Inflammatory macrophage treated with lipopolysaccharide for 1 hour (primary cell): Measurements from ENCODE around the gene SIRT6.
"Not testable (repeated sequence)": the region's sequence is repeated elsewhere in the genome, so short reads cannot be mapped to it uniquely, and the experiment has no call there.

Experiments used
- DNase-seq, 2 donors: peaks; one replicate each; pipeline ENCODE4 v3.0.0-alpha.2; 2020 to 2022

The SIRT6 gene

DNA sequence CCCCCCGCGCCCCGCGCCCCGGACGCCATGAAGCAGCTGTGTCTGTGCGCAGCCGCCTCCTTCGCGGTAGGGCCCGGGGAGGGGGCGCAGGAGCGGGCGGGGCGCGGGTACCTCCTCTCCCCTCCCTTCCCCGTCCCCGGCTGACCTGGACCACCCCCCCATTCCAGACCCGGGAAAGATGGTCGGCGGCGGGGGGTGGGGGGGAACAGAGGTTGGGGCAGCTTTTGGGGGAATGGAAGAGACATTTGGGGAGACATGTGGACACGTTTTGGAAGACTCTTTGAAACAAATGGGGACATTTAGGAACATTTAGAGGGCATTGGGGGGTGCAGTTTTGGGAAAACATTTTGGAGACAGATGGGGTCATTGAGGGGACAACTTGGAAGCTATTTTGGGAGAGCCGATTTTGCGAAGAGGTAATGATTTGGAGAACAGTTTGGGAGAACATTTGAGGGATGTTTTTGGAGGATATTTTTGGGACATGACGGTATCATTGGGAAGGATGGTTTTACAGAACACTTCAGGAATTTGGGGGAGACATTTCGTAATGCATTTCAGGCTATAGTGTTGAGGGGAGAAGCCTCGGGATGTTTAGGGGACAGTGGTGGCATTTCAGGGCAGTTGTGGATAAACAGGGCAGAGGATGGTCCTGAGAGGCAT lies 16.2 kb upstream of the SIRT6 start:
- DNase-seq: no peak

DNA sequence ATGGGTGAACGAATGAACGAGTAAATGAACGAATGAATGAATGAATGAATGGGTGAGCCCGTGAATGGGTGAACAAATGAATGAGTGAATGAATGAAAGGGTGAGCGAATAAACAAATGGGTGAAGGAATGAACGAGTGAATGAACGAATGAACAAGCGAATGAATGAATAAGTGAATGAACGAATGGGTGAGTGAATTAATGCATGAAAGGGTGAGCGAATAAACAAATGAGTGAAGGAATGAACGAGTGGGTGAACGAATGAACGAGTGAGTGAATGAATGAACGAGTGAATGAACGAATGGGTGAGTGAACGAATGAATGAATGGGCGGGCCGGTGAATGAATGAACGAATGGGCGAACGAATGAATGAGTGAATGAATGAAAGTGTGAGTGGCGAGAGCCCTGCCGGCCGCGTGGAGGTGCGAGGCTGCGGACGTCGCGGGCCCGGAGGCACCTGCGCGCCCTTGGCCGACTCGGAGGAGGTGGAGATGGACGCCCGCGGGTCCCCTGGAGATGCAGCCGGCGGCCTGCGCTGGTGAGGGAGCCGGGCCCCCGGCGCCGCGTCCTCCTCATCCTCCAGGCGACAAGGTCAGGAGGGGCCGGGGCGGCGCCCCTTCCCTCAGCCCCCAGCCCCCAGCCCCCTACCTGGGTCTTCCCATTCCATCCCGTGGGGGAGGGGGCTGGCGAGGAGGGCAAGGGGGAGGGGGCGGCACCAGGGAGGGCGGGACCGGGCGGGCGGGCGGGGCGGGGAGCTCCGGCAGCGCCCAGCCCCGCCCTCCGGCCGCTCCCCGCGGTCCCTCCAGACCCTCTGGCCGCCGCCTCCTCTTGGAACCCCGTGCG lies 15.5 kb upstream of the SIRT6 start:
- no peak for DNase-seq

DNA sequence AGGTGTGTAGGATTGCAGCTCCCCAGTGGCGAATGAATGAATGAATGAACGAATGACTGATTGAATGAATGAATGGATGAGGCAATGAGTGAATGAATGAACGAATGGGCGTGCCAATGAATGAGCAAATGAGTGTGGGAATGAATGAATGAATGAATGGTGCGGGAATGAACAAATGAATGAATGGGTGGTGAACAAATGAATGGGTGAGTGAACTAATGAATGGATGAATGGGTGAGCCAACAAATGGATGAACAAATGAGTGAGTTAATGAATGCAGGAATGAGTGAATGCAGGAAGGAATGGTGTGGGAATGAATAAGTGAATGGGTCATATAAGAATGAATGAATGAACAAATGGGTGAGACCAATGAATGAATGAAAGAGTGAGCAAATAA lies 14.9 kb upstream of the SIRT6 start:
- no peak for DNase-seq

DNA sequence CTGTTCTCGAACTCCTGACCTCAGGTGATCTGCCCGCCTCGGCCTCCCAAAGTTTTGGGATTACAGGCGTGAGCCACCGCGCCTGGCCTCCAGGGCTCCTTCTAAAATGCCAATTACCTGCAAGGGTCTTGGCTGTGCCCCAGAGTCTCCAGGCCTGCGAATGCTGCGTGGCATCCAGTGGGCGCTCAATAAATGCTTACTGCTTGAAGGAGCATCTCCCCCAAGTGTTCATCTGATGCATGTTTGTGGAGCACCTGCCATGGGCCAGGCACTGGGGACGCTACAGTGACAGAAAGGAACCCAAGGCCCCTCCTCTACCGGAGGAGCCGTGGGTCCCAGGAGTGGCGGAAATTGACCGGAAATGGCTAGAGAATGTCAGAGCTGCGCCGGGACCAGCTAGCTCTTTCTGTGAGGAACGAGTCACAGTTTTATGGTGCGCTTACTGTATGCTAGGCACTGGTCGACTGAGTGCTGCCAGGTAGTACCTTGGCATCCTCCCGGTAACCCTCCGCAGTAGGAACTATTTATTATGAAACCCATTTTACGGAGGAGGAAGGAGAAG lies 14.3 kb upstream of the SIRT6 start:
- no peak for DNase-seq

DNA sequence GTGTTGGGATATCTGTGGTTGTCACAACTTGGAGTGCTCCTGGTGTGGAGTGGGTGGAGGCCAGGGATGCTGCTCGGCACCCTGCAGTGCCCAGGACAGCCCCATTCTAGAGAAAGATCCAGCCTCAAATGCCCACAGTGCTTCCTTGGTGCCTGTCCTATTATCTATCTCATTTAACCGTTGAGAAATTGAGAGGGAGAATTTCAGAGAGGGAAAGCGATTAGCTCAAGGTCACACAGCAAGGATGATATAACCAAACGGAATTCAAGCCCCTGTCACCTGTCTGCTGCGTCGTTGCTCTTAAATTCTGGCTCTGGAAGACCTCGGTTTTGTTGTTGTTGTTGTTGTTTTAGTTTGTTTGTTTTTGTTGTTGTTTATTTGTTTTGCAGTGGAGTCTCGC lies 13.6 kb upstream of the SIRT6 start:
- no peak for DNase-seq

DNA sequence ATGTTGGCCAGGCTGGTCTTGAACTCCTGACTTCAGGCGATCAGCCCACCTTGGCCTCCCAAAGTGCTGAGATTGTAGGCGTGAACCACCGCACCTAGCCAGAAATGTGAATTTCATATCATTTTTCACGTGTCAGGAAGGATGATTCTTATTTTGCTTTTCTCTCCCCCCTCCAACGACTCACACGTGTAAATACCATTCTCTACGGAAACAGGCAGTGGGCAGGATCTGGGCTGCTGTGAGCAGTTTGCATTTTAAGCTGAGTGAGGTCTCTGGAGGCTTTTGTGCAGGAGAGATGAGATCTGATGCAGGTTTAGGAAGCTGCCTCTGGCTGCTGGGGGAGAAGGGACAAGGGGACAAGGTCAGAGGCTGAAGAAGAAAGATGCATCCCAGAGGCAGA lies 12.0 kb upstream of the SIRT6 start:
- DNase-seq: no peak

DNA sequence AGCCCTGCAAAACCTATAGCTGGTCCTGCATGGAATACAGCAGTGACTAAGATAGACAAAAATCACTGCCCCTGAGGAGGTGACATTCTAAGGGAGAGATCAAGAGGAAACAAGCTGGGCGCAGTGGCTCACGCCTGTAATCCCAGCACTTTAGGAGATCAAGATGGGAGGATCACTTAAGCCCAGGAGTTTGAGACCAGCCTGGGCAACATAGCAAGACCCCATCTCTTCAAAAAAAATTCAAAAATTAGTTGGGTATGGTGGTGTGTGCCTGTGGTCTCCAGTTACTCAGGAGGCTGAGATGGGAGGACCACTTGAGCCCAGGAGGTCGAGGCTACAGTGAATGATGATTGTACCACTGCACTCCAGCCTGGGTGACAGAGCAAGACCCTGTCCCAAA lies 10.2 kb upstream of the SIRT6 start:
- not testable (repeated sequence) for DNase-seq

DNA sequence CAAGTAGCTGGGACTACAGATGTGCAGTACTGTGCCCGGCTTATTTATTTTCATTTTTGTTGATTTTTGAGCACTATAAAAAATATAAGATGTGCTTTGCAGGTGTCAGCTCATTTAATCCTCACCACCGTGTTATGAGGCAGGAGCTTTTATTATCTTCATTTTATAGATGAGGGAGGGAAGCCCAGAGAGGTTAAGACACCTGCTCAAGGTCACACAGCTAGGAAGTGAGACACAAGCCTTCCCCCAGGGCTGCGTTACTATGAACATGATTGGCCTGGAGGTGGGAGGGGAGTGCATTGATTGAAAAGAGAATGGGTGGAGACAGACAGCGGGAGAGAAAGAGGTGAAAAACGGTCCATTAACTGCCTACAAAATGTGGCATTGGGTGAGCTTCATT lies 7.3 kb upstream of the SIRT6 start:
- DNase-seq: no peak

DNA sequence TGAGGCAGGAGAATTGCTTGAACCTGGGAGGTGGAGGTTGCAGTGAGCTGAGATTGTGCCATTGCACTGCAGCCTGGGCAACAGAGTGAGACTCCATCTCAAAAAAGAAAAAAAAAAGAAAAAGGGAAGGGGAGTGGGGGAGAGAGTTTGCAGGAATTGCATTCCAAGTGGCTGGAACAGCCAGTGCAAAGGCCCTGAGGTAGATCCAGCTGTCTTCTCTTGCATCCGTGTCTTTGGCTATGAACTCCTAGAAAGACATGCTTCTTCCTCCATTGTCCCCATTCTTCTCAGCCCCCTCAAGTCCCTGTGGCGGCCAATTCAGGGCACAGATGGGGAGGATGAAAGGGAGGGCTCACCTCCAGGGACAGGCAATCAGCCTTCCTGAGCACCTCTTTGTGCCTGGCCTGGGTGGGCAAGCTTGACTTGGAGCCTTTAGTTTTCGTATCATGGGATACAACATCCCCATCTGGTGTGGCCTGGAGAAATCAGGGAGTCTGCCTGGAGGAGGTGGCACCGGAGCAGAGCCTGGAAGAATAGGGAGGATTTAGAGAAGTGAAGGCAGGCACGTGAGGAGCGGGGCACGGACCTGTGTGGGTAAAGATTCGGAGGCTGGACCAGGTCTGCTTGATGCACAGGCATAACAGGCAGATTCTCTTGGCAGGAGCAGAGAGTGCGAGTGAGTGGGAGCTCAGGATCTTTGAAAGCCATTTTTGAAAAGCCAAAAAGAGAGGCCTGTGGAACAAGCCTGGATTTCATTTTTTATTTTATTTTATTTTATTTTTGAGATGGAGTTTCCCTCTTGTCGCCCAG lies 5.2 kb upstream of the SIRT6 start:
- DNase-seq: no peak

DNA sequence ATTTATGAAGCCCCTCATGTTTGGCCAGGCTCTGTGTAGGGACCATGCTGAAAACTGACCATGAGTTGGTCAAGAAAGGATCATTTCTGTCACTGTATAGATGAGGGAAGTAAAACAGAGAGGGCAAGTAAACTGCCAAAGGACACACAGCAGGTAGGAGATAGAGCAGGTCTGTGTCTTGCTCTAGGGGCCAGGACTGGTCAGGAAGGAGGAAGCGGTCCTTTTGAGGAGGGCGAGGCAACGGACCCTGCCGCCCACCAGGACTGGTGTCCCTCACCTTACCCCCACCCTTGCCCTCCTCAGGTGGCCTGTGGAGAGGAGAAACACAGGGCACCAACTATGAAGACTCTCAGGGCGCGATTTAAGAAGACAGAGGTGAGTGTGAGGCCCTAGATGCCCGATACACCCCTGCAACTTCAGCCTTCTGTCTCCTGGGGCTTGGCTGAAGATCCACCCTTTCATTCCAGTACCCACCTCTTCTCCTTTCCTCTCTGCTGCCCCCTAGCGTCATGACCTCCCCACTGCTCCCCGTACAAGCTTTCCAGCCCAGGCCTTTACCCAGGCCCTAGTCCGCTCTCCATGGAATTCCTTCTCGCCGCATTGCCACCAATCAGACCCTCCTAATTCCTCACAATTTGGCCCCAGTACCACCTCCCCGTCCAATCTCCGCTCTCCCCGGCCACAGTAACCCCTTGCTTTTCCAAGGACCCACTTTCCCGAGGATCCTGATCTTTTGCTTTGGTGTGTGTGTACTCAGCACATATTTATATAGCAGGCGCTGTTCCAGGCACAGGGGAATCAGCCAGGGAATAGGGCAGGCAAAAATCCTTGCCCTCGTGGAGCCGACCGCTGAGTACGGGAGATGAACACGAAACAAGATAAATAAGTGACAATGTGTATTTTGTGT lies 4.0 kb upstream of the SIRT6 start:
- DNase-seq: peak; percentile 47 to 96

DNA sequence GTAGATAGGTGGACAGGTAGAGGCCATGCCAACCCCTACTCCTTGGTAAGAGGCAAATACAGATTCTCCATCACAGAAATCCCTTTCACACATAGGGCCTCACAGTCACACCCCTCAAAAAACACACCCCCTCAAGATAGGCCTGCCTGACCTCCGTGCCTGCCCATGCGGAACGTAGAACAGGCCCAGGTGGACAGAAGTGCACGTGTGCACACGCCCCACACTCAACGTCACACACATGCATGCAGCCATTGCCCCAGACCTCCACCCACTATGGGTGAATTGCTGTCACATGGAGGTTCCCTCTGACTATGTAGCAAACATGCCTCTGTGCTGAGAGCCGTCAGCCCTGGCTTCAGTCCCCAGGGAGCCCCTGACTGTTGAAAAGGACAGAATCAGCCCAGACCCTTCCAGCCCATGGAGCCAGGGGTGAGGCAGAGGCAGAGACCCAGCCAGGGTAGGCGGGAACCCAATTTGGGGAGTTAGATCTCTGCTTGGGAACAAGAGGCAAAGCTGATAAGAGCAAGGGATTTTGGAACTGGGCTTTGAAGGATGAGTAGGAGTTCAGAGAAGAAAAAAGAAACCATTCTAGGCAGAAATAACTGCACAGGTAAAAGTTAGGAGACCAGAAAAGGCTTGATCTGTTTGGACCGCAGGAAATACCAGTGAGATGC lies 3.2 kb upstream of the SIRT6 start:
- no peak for DNase-seq

DNA sequence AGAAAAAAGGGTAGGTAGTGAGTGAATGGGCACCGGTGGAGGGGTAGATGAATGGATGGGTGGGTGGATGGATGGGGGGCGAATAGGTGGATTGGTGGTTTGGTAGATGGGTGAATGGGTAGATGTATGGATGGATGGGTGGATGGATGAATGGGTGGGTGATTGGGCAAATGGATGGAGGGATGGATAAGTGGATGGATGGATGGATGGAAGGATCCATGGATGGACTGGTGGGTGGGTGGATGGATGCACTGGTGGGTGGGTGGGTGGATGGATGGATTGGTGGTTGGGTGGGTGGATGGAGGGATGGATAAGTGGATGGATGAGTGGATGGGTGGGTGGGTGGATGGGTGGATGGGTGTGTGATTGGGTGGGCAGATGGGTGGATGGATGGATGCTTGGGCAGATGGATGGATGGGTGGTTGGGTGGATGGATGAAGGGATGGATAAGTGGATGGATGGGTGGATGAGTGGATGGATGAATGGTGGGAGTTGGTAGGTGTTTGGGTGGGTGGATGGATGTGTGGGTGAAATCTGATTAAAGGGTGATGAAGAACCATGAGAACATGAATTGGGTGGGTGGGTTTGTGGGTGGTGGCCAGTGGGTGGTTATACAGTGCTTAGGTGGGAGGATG lies 2.5 kb upstream of the SIRT6 start:
- no peak for DNase-seq

DNA sequence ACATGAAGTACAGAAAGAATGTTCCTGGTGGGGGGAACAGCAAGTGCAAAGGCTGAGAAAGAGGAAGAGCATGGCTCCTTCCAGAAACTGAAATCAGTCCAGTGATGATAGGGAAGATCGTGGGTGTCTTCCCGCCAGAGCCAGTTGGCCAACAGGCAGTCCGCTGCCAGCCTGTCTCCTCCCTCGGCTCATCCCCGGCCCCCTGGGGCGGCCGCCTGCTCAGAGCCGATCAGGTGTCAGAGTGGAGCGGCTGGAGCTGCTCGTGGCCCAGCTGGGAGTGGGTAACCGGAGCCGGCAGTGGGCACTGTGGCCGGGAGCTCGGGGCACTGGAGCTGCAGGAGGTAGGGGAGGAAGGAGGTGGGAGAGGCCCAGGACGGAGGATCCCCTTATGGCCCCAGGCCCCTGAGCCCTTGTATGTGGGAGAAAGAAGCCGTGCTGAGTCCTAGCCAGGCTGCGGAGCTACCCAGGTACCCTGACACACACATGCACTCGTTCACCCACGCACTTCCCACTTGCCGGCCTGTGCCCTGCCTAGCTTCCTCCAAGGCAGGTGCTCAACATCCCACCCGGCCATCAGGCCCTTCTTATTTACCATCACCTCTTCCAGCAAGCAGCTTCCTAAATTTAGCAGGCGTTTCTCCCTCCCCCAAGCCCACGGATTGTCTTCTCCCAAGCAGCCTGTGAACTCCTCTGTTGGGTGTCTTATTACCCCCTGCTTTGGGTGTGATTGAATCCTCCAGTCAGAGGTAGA lies 1.8 kb upstream of the SIRT6 start:
- DNase-seq: peak; percentile 70 to 77

DNA sequence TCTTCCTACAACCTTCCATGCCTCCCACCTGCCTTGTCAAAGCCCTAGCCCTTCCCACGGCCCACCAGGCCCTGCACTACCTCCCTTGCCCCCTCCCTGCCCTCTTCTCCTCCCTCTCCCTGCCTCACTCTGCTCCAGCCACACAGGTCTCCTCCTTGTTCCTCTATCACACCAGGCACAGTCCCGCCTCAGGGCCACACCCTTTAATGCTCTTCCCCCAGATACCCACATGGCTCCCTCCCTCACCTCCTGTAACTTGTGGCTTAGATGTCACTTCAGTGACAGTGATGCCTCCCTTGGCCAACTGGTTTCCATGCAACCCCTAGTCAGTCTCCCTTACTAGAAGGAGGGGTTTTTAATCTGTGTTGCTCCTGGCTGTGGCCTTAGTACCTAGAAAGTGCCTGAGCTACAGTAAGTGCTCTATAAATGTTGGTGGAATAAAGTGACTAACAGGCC lies 1.3 kb downstream of the SIRT6 start:
- no peak for DNase-seq

DNA sequence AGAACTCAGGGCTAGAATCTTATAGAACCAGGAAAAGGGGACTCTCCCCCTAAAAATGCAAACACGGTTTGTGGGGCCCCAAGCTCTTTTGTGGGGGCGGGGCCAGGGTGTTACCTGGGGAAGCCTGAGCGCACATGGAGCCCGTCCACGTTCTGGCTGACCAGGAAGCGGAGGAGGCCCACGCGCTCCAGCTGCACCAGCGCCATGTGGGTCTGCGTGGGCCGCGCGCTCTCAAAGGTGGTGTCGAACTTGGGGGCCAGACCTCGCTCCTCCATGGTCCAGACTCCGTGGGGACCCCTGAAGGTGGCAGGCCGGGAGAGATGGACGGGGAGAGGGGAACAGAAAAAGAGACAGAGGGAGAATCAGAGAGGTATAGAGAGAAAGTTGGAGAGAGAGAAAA lies 3.4 kb downstream of the SIRT6 start:
- DNase-seq: no peak

DNA sequence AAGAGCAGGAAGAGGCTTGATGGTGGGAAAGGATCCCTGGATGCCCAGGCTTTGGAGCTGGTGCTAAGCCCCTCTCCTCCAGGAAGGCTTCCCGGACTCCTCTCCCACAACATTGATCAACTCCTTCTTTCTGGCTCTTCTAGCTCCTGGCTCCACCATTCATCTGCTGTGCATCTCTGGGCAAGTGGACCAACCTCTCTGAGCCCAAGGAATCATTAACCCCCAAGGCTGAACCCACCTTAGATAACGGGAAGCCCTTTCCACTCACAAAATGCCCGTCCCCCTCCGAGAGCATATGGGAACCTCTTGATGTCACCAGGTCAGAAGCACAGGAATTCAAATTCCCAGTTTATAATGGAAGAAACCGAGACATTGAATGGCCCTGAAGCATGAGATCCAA lies 5.2 kb downstream of the SIRT6 start:
- no peak for DNase-seq

DNA sequence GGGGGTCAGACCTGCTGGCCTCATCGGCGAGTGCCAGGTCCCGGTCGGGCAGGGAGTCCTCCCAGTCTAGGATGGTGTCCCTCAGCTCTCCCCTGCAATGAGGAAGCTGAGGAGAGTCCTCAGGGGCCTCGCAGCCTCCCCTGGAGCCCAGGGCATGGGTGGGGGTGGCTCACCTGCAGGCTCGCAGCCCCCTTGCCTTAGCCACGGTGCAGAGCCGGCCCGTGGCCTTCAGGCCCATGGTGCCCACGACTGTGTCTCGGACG lies 6.8 kb downstream of the SIRT6 start:
- no peak for DNase-seq

DNA sequence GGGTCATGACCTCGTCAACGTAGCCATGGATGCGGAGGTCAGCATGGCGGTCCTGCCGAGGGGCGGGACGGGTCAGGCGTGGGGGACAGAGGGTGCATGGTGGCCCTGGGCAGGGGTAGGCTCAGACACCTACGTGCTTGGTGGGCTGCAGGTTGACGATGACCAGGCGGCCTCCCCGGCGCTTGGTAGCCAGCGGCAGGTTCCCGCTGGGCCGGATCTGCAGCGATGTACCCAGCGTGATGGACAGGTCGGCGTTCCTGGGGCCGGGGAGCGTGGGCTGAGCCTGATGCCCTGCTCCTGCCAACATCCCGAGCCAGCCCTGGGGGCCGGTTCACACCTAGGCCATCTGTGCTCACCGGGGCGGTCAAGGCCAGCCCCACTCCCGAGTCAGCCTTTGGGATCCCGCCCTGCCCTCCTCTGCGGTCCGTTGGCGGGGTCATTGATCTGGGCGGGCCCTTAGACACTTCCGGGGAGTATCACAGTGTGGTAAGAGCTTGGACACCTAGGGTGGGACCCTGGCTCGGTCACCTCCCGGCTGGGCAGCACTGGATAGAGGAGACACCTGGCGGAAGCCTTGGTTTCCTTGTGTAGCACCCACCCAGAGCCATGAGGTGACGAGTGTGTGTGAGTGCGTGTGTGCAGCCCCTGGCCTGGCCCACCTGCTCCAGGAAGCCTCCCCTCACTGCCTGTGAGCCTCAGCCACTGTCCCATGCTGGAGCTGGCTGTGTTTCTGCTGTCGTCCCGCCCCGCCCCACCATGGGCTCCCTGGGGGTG lies 7.3 kb downstream of the SIRT6 start:
- no peak for DNase-seq

DNA sequence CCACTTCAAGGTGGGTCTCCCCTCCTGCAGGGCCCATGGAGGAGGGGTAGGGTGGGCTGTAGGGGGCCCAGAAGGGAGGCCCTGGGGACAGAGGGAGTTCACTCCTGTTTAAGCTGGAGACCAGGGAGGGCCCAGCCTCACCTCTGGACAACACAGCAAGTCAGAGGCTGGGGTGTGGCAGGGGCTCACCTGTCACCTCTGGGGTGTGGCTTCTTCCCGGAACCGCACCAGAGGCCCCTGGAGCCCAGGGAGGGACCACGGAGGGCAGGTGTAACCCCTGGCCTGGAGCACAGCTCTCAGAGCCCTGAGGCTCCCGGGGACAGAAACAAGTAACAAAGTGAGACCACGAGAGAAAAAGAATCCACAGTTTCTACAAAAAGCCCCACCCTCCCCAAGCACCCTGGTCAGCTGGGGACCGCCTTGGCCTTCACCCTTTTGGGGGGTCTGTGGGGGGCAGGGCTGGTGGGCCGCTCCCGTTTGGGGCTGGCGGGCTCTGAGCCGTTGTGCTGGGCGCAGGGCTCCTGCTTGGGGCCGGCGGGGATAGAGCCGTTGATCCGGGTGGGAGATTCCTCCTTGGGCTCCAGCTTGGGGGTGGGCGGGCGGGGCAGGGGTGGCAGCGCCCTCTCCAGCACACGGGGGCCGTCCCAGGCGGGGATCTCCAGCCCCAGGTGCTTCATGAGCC lies 8.0 kb downstream of the SIRT6 start:
- DNase-seq: no peak
